Measurements from ENCODE around the gene C2CD3.
A peak's percentile ranks its signal among the peaks of the same experiment; 100 is the strongest.
"Not testable (repeated sequence)": the region's sequence is repeated elsewhere in the genome, so short reads cannot be mapped to it uniquely, and the experiment has no call there.

C2CD3 gene

GRCh38 chr11:74002832-74003231, 168.0 kb downstream of the C2CD3 start:
- DNase-seq (ENCODE audit: low read depth), result no peak

- DNase-seq (ENCODE audit: low read depth), result no peak
Measured at GRCh38 chr11:74001822-74002286, 168.9 kb downstream of the C2CD3 start.

- no peak for DNase-seq (ENCODE audit: low read depth)
Measured at GRCh38 chr11:74000307-74001133, 170.3 kb downstream of the C2CD3 start.

- no peak for DNase-seq (ENCODE audit: low read depth)
Measured at GRCh38 chr11:73999581-74000306, 171.1 kb downstream of the C2CD3 start.

GRCh38 chr11:73998846-73999575, 171.8 kb downstream of the C2CD3 start:
- no peak for DNase-seq (ENCODE audit: low read depth)

- DNase-seq (ENCODE audit: low read depth), result no peak
Measured at GRCh38 chr11:73997120-73997770, 173.6 kb downstream of the C2CD3 start.

GRCh38 chr11:73996161-73996747, 174.5 kb downstream of the C2CD3 start:
- DNase-seq (ENCODE audit: low read depth), result no peak

GRCh38 chr11:73995731-73996130, 175.1 kb downstream of the C2CD3 start:
- DNase-seq (ENCODE audit: low read depth), result peak; percentile 26

- DNase-seq (ENCODE audit: low read depth), result no peak
Measured at GRCh38 chr11:73995247-73995646, 175.6 kb downstream of the C2CD3 start.

GRCh38 chr11:73991471-73992006, 179.3 kb downstream of the C2CD3 start:
- DNase-seq (ENCODE audit: low read depth), result peak; percentile 24

- no peak for DNase-seq (ENCODE audit: low read depth)
Measured at GRCh38 chr11:73990730-73991129, 180.1 kb downstream of the C2CD3 start.

- no peak for DNase-seq (ENCODE audit: low read depth)
Measured at GRCh38 chr11:73989156-73989555, 181.6 kb downstream of the C2CD3 start.

GRCh38 chr11:73988227-73988626, 182.6 kb downstream of the C2CD3 start:
- DNase-seq (ENCODE audit: low read depth), result no peak

GRCh38 chr11:73985661-73986060, 185.1 kb downstream of the C2CD3 start:
- DNase-seq (ENCODE audit: low read depth), result not testable (repeated sequence)

GRCh38 chr11:73983741-73984538, 186.9 kb downstream of the C2CD3 start:
- no peak for DNase-seq (ENCODE audit: low read depth)

- DNase-seq (ENCODE audit: low read depth), result peak; percentile 90
Measured at GRCh38 chr11:73982990-73983740, 187.6 kb downstream of the C2CD3 start.

GRCh38 chr11:73982595-73982989, 188.2 kb downstream of the C2CD3 start, which contains the start of gene UCP2:
Gene UCP2 (minus strand): TSS chr11:73982843. CDS start chr11:73978378, 4,465 bp downstream.
- peak; percentile 73 for DNase-seq (ENCODE audit: low read depth)

- DNase-seq (ENCODE audit: low read depth), result no peak
Measured at GRCh38 chr11:73981051-73981805, 189.6 kb downstream of the C2CD3 start.
